ENCODE measurements around the gene ISL2. TPM values are rescaled to one million over a fixed set of nuclear protein-coding genes. Genes with fewer than 3 reads are reported as not detected.

ISL2 gene
- total and polyA plus RNA-seq, 2 of the 13 experiments (the other 11 are each of a cell fraction or from before 2014, with no cell fraction given): 4.3 to 5.1 TPM

GRCh38 chr15:76311100-76311953, 25.2 kb upstream of the ISL2 start, which contains the start of gene ETFA (continued):
- TF ChIP-seq IRF1 (CRISPR knock-in tag; IDR thresholded peaks at IDR 0.05; ENCODE audit: low read depth): no peak
- peak; percentile 91; the same call in 1 of the 2 replicates for TF ChIP-seq AHR (CRISPR knock-in tag; IDR thresholded peaks at IDR 0.05)
- no peak for TF ChIP-seq RAD51 (IDR thresholded peaks at IDR 0.05; ENCODE audit: borderline replicate concordance)
- no peak for TF ChIP-seq ZC3H4 (CRISPR knock-in tag; IDR thresholded peaks at IDR 0.05; ENCODE audit: borderline replicate concordance)
- TF ChIP-seq ZNF263 (CRISPR knock-in tag; IDR thresholded peaks at IDR 0.05): no peak
- TF ChIP-seq ARNT (IDR thresholded peaks at IDR 0.05): no peak
- peak; percentile 94; the same call in 1 of the 2 replicates for TF ChIP-seq EED (CRISPR knock-in tag; IDR thresholded peaks at IDR 0.05)
- TF ChIP-seq, protein P1, sequence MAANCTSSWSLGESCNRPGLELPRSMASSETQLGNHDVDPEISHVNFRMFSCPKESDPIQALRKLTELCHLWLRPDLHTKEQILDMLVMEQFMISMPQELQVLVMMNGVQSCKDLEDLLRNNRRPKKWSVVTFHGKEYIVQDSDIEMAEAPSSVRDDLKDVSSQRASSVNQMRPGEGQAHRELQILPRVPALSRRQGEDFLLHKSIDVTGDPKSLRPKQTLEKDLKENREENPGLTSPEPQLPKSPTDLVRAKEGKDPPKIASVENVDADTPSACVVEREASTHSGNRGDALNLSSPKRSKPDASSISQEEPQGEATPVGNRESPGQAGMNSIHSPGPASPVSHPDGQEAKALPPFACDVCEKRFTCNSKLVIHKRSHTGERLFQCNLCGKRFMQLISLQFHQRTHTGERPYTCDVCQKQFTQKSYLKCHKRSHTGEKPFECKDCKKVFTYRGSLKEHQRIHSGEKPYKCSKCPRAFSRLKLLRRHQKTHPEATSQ (CRISPR knock-in tag; IDR thresholded peaks at IDR 0.05; ENCODE audit: borderline replicate concordance): peak; percentile 90; the same call in 1 of the 2 replicates
- TF ChIP-seq ZSCAN30 (CRISPR knock-in tag; IDR thresholded peaks at IDR 0.05): no peak
- no peak for TF ChIP-seq SMAD9 (CRISPR knock-in tag; IDR thresholded peaks at IDR 0.05)
- 0 out of 2 replicates have a peak, but pooled peaks have one; percentile 31 for TF ChIP-seq LCORL (IDR thresholded peaks at IDR 0.05)
- peak; percentile 74; the same call in 1 of the 2 replicates for TF ChIP-seq LCORL (CRISPR knock-in tag; IDR thresholded peaks at IDR 0.05)
- no peak for TF ChIP-seq ZNF432 (CRISPR knock-in tag; IDR thresholded peaks at IDR 0.05; ENCODE audit: borderline replicate concordance)
- no peak for TF ChIP-seq ZBTB33 (CRISPR knock-in tag; IDR thresholded peaks at IDR 0.05)
- TF ChIP-seq DNMT3B (CRISPR knock-in tag; conservative IDR thresholded peaks at IDR 0.05): no peak
- peak; percentile 94 for TF ChIP-seq SPEN (CRISPR knock-in tag; IDR thresholded peaks at IDR 0.05; ENCODE audit: low read depth)
- TF ChIP-seq ZNF260 (CRISPR knock-in tag; IDR thresholded peaks at IDR 0.05; ENCODE audit: borderline replicate concordance, low read depth): 0 out of 2 replicates have a peak, but pooled peaks have one; percentile 50
- TF ChIP-seq ZNF776 (CRISPR knock-in tag; IDR thresholded peaks at IDR 0.05): peak; percentile 82; the same call in 1 of the 2 replicates
- peak; percentile 59 for TF ChIP-seq ELF1 (CRISPR knock-in tag; IDR thresholded peaks at IDR 0.05)
- TF ChIP-seq ZNF337 (CRISPR knock-in tag; IDR thresholded peaks at IDR 0.05; ENCODE audit: borderline replicate concordance, low read depth): peak; percentile 87
- TF ChIP-seq ZNF292 (CRISPR knock-in tag; IDR thresholded peaks at IDR 0.05; ENCODE audit: borderline replicate concordance, low read depth): 0 out of 2 replicates have a peak, but pooled peaks have one; percentile 29
- 0 out of 2 replicates have a peak, but pooled peaks have one; percentile 4 for TF ChIP-seq ZNF629 (CRISPR knock-in tag; conservative IDR thresholded peaks at IDR 0.05)
- 0 out of 2 replicates have a peak, but pooled peaks have one; percentile 86 for TF ChIP-seq ZNF468 (CRISPR knock-in tag; IDR thresholded peaks at IDR 0.05)
- peak; percentile 78; the same call in 1 of the 2 replicates for TF ChIP-seq BORCS8-MEF2B (CRISPR knock-in tag; IDR thresholded peaks at IDR 0.05)
- TF ChIP-seq SATB2 (CRISPR knock-in tag; IDR thresholded peaks at IDR 0.05): no peak
- peak; percentile 97 for TF ChIP-seq RFXAP (CRISPR knock-in tag; IDR thresholded peaks at IDR 0.05; ENCODE audit: borderline replicate concordance)
- TF ChIP-seq HOXD1 (CRISPR knock-in tag; IDR thresholded peaks at IDR 0.05): peak; percentile 48; the same call in 1 of the 2 replicates
- no peak for TF ChIP-seq FOXP1 (IDR thresholded peaks at IDR 0.05)
- TF ChIP-seq FOXP1 (CRISPR knock-in tag; IDR thresholded peaks at IDR 0.05): no peak
